Central memory CD8-positive, alpha-beta T cell (primary cell): Measurements from ENCODE around the gene GDI2.
"Not testable (repeated sequence)": the region's sequence is repeated elsewhere in the genome, so short reads cannot be mapped to it uniquely, and the experiment has no call there.

Experiments
- ATAC-seq: fragments of 150-1000 bp; cut with Tn5 transposase; replicated peaks from 2 replicates; pipeline ENCODE4 v1.10.0; 2022; ENCODE audit warnings: mild to moderate bottlenecking, moderate FRiP score, moderate number of reproducible peaks; ENCODE audit not compliant: poor library complexity, severe bottlenecking; ENCODE audit errors: extremely low read depth
- DNase-seq, 2 donors: peaks; one replicate each; pipeline ENCODE4 v3.0.0; 2021; ENCODE audit warnings: low spot score in 2 of 2
- H3K27ac Mint-ChIP-seq: one replicate; pipeline ENCODE4 v1.8.0; 2022; ENCODE audit warnings: low read depth, mild to moderate bottlenecking, moderate library complexity, mixed read lengths
- H3K27me3 Mint-ChIP-seq: one replicate; pipeline ENCODE4 v1.8.0; 2022; ENCODE audit warnings: mixed read lengths
- H3K36me3 Mint-ChIP-seq: one replicate; pipeline ENCODE4 v1.8.0; 2022; ENCODE audit warnings: mild to moderate bottlenecking, moderate library complexity, mixed read lengths; ENCODE audit not compliant: insufficient read depth
- H3K4me1 Mint-ChIP-seq: one replicate; pipeline ENCODE4 v1.8.0; 2022; ENCODE audit warnings: mixed read lengths
- H3K4me3 Mint-ChIP-seq: one replicate; pipeline ENCODE4 v1.8.0; 2022; ENCODE audit warnings: mild to moderate bottlenecking, moderate library complexity, mixed read lengths
- H3K9me3 Mint-ChIP-seq: one replicate; pipeline ENCODE4 v1.8.0; 2022; ENCODE audit warnings: mixed read lengths

GDI2 gene

DNA sequence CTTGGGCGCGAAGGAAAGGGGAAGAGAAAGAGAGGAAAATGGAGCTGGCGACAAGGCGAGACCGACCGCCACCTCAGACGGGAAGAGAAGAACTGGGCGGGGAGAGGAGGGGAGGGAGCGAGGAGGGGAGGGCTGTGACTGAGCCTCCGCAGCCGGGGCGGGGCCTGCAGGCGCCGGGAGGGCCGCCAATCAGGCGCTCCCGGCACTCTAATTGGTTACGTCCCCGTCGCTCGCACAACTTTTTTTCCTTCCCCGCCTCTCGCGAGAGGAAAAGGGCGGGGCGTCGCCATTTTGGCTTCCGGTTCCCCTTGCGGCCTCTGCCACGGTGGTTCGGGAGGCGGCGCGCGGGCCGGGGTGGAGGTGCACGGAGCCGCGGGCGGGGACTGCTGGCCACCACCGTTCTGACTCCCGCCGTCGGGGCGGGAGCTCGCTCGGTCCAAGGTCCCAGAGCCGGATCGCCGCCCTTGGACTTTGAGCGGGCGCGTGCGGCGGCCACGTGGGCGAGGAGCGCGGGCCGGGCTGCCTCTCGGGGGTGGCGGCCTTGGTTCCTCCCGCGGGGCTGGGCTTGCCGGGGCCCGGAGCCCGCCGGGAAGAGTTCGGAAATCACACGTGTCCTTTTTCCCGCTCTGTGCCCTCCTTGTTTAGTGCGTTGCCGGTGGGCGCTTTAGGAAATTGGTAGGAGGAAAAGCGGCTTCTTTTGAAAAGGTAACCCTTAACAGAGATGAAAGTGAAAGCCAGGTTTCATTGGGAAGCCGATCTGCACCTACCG lies at the start of gene GDI2:
GDI2 (minus strand) TSS at position 94 of the 769 bp plus-strand sequence. CDS start 176 bp downstream, outside the sequence.
- ATAC-seq = peak; percentile 92
- Mint-ChIP-seq H3K4me1 (peaks cover 50% of the 10 kb centered on the region), H3K9me3 (no peaks in the 10 kb centered on the region), H3K36me3 (peaks cover 15% of the 10 kb centered on the region), H3K27ac (peak within 1 kb of the TSS; percentile 92), H3K27me3 (no peaks in the 10 kb centered on the region), H3K4me3 (peak within 1 kb of the TSS; percentile 91)
- DNase-seq = peak; percentile 96

DNA sequence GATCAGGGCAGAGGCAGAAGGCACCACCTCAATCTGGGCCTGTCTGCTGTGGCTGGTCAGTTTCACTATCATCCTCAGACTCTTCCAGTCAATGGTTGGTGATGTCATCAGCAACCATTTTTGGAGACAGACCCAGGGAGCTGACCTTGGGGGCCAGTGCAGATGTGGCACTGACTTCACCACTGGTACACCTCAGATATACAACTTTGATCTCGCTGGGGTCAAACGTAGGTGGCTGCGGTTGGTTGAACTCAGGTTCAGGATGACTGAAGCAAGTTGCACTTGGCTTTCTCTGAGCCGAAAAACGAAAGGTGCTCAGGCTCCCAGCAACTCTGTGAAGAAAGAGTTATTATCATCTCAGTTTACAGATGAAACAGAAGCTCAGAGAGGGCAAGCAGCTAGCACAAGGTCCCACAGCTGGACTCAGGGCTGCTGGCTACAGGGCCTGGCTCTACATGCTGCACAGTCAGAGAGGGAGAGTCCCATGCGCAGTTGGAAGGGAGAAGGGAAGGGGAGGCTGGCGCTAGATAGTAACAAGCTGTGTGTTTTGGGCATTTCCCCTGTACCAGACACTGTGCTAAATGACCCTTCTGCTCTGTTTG lies 49.2 kb upstream of the GDI2 start:
- ATAC-seq (no peak), DNase-seq (no peak)
- Mint-ChIP-seq H3K4me1 (no peaks in the 10 kb centered on the region), H3K27me3 (no peaks in the 10 kb centered on the region), H3K27ac (no peak overlapping the region), H3K36me3 (no peaks in the 10 kb centered on the region), H3K4me3 (no peak overlapping the region), H3K9me3 (no peaks in the 10 kb centered on the region)

DNA sequence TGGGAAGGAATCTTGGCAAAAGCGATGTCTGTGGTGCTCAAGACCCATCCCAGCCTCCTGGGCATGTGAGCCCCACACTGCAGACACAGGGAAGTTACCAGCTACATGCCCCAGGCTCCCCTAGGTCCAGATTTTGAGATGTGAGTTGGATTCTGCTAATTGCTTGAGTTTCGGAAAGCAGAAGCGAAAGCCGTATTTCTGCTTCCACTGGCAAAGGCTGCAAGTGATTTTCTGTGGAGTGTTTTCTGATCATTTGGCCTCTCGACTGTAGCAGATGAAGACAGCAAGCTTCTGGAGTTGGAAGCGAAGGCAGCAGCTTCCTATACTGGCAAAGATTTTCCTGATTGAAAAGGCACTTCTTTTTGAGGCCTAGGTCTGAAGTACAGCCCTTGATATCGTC lies 46.8 kb upstream of the GDI2 start:
- Mint-ChIP-seq H3K4me1 (no peaks in the 10 kb centered on the region), H3K4me3 (no peak overlapping the region), H3K27me3 (peaks cover 7% of the 10 kb centered on the region), H3K9me3 (no peaks in the 10 kb centered on the region), H3K27ac (no peak overlapping the region), H3K36me3 (no peaks in the 10 kb centered on the region)
- DNase-seq = no peak
- no peak for ATAC-seq

GRCh38 chr10:5858811-5859210 lies 45.6 kb upstream of the GDI2 start:
- H3K4me1 Mint-ChIP-seq = no peaks in the 10 kb centered on the region
- H3K36me3 Mint-ChIP-seq = no peaks in the 10 kb centered on the region
- ATAC-seq (no peak), DNase-seq (no peak)
- H3K9me3 Mint-ChIP-seq = no peaks in the 10 kb centered on the region
- H3K27me3 Mint-ChIP-seq = peaks cover 7% of the 10 kb centered on the region
- no peak overlapping the region for H3K27ac Mint-ChIP-seq
- H3K4me3 Mint-ChIP-seq = no peak overlapping the region

DNA sequence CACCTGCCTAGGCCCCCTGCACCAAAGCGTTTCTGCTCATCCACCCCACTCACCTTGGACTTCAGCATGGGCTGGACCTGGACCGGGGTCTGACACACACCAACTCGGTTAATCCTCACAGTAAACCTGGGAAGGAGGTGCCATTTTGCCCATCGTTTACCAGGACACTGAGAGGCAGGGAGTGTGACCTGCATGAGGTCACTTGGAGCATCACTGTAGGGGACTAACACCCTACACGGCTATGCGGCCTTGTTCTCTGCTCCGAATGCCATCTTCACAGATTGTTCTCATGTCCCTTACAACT lies 43.4 kb upstream of the GDI2 start:
- Mint-ChIP-seq H3K27me3 (peaks cover 18% of the 10 kb centered on the region), H3K4me1 (no peaks in the 10 kb centered on the region)
- no peak for ATAC-seq

DNA sequence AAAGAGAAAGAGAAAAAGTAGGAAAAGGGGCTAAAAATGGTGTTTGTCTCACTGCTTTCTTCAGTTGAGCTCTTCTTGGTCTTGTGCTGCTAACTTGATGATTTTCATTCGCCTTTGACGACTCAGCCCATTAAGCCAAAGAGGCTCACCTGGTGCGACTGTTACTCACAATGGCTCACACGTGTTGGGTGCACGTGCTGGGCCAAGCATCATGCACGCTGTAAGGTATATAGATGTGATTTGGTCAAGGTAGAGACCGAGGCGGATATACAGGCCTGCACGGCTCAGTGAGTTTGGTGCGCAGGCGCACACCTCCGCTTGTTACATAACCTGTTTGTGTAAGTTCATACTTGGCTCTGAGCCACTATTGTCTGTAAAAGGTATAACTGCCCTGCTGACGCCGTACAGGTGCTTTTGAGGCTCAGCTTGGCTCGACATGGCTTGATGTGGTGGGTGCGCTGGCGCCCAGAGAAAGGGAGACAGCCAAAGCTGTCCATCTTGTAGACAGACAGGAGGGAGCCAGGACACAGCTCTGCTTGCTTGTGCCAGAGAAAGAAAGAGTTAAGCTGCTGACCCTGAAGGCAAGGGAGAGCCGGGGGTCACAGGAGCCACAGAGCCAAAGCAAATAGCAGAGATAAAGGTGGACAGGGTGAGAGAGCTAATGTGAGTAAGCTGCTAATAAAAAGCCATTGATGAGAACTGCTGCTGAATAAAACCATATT lies 42.9 kb upstream of the GDI2 start:
- ATAC-seq = no peak
- Mint-ChIP-seq H3K4me1 (no peaks in the 10 kb centered on the region), H3K36me3 (no peaks in the 10 kb centered on the region), H3K9me3 (no peaks in the 10 kb centered on the region), H3K4me3 (no peak overlapping the region), H3K27ac (no peak overlapping the region), H3K27me3 (peaks cover 18% of the 10 kb centered on the region)
- DNase-seq = no peak

More for the DNA sequence above, 43.4 kb upstream of the GDI2 start:
- DNase-seq = no peak
- Mint-ChIP-seq H3K9me3 (no peaks in the 10 kb centered on the region), H3K4me3 (no peak overlapping the region), H3K36me3 (no peaks in the 10 kb centered on the region), H3K27ac (no peak overlapping the region)

GRCh38 chr10:5854131-5854475 lies 40.9 kb upstream of the GDI2 start:
- H3K4me1 Mint-ChIP-seq = no peaks in the 10 kb centered on the region
- H3K36me3 Mint-ChIP-seq = no peaks in the 10 kb centered on the region
- H3K27ac Mint-ChIP-seq = no peak overlapping the region
- ATAC-seq = no peak
- H3K4me3 Mint-ChIP-seq = no peak overlapping the region
- H3K9me3 Mint-ChIP-seq = no peaks in the 10 kb centered on the region
- no peak for DNase-seq
- H3K27me3 Mint-ChIP-seq = peaks cover 18% of the 10 kb centered on the region

- H3K27me3 Mint-ChIP-seq, DNase-seq, H3K36me3 Mint-ChIP-seq, H3K9me3 Mint-ChIP-seq, ATAC-seq, H3K27ac Mint-ChIP-seq, H3K4me1 Mint-ChIP-seq, H3K4me3 Mint-ChIP-seq: not testable (repeated sequence)
Observed at GRCh38 chr10:5846667-5847066, 33.4 kb upstream of the GDI2 start.

- Mint-ChIP-seq H3K36me3 (peaks cover 3% of the 10 kb centered on the region), H3K4me3 (no peak overlapping the region), H3K27ac (peak overlapping the region; percentile 17), H3K27me3 (peaks cover 16% of the 10 kb centered on the region), H3K4me1 (no peaks in the 10 kb centered on the region), H3K9me3 (no peaks in the 10 kb centered on the region)
- ATAC-seq = no peak
- no peak for DNase-seq
Observed at GRCh38 chr10:5844345-5845055, 31.3 kb upstream of the GDI2 start.

DNA sequence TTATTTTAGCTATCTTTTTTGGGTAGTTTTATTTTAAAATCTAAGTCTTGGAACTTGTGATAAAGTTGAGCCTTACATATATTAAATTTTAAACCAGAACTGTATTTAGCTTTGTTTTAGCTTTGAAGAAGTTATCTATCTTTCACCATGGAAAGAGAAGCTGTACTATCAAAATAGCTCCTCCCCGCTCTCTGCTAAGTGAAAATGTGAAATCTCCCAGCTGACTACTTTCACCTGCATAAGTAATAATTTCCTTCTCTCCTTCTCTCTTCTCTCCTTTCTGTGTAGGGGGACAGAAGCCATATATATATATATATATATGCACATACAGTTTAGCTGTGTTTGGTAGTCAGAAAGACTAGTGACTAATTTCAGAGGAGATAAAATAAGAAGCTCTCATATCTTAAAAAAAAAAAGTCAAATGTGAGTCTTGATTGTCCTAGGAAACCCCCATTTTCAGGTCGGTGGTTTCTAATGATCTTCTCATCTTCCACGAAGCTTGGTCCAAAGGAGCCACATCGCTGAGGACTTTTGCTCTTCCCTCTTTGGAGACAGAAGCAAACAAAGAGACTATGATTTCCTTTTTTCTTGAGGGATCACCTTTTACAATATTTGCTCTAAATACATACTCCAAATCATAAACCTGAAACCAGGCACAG lies 30.6 kb upstream of the GDI2 start:
- H3K4me1 Mint-ChIP-seq = no peaks in the 10 kb centered on the region
- ATAC-seq = no peak

DNA sequence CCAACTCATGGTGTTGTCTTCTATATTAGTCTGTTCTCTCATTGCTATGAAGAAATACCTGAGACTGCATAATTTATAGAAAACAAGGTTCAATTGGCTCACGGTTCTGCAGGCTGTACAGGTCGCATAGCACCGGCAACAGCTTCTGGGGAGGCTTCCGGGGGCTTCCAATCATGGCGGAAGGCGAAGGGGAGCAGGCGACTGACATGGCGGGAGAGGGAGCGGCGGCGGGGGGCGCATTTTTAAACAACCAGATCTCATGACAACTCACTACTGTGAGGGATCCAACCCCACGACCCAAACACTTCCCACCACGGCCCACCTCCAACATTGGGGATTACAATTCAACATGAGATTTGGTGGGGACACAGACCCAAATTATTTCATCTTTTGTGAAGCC lies 28.7 kb upstream of the GDI2 start:
- Mint-ChIP-seq H3K4me1 (no peaks in the 10 kb centered on the region), H3K9me3 (no peaks in the 10 kb centered on the region), H3K36me3 (peaks cover 3% of the 10 kb centered on the region), H3K4me3 (no peak overlapping the region), H3K27me3 (peaks cover 16% of the 10 kb centered on the region), H3K27ac (no peak overlapping the region)
- no peak for DNase-seq
- ATAC-seq = no peak

More for the DNA sequence above, 30.6 kb upstream of the GDI2 start:
- Mint-ChIP-seq H3K9me3 (no peaks in the 10 kb centered on the region), H3K36me3 (peaks cover 3% of the 10 kb centered on the region), H3K27ac (peak overlapping the region; percentile 17), H3K4me3 (no peak overlapping the region), H3K27me3 (peaks cover 16% of the 10 kb centered on the region)
- DNase-seq = no peak
